SHP77 treated with DMSO at 0.1 percent for 48 hours (cell line): ENCODE measurements around the gene LTBP1.
"Not testable (repeated sequence)": the region's sequence is repeated elsewhere in the genome, so short reads cannot be mapped to it uniquely, and the experiment has no call there.

Experiments used
- DNase-seq: peaks from one replicate; lab custom pipeline; 2025; lab: John Stamatoyannopoulos, UW

Gene LTBP1

DNA sequence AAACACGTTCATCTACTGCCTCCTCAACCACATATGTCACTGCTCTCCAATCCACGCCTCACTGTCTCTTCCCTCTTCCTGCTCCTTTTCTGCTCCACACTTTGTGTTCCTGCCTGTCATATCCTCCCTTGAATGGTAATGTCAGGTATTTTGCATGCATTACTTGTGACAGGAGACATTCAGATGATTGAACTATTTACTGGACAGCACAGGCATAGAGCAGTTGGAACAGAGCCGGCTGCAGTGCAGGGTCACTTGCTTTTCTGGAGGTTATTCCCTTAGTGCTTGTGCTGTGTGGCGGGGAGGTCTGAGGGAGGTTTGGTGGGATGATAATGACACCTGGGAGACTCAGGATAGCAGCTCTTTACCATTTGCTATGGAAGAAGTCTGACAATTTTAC lies 93.8 kb downstream of the LTBP1 start:
- DNase-seq, result no peak

DNA sequence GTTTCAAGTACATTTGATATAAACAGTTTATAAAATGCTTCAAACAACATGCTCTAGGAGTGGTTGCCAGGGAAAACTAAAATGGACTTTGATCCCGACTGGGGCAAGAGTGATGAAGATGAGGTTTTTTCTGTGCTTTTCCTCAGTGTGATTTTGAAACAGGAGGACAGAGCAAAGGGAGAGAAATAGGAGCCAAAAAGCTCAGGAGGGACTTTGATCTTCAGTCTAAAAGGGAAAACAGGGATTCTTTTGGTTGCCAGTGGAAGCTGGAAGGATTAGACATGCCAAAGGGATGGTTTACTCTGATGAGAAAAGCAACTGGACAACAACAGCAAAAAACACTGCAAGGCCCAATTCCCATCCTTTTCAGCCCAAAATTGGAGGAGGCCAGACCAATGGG lies 95.5 kb downstream of the LTBP1 start:
- no peak for DNase-seq

GRCh38 chr2:33042819-33043218 lies 96.1 kb downstream of the LTBP1 start:
- no peak for DNase-seq

- no peak for DNase-seq
These were observed 101.2 kb downstream of the LTBP1 start for GRCh38 chr2:33047939-33048338.

DNA sequence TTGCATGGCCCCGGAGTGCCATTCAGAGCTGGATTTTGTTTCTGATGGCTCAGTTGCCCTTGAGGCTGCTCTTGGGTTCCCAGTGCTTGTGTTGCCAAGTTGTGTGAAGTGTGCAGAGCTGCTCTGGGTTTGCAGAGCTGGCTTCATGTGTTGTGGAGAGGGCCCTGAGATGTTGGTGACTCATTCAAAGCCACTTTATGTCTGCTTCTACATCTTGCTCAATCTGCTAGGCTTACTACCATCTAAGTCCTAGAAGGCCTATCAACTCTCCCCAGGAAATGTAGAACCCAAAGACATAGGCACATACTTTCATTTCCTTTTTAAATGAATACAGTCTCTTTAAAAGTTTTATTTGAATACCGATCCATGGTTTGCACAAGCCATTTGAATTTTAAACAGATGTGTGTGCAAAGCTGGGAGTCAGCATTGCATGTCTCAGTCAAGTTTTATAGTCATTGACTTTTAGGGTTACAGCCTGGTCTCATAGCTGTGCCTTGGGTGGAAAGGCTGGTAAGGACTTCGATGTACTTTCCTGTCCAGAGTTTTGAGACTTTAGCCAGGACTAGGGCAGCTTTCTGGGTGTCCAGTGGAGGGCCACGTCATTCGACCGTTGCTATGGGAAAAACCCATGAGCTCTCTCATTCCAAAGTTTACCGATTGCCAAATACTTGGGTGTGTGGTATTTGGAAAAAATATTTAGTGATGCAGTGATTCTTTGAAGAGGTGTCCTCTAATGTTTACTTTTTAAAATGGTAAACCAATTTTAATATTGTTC lies 105.0 kb downstream of the LTBP1 start:
- DNase-seq, result no peak

DNA sequence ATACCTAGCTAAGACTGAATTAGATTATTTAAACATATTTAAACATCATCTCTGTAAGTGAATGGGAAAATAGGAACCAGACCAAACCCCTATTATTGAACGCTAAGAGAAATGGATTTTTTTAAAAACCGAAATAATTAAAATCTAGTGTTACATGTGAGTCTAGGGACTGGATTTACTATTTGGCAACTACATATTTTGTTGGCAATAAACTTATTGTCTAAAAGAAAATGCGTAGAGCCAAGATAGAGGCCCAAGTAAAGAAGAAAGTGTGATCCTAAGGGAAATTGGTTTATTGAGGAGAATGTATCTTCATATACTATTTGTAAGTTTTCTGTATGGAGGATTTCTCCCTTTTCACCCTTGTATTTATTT lies 105.6 kb downstream of the LTBP1 start:
- DNase-seq, result no peak

DNA sequence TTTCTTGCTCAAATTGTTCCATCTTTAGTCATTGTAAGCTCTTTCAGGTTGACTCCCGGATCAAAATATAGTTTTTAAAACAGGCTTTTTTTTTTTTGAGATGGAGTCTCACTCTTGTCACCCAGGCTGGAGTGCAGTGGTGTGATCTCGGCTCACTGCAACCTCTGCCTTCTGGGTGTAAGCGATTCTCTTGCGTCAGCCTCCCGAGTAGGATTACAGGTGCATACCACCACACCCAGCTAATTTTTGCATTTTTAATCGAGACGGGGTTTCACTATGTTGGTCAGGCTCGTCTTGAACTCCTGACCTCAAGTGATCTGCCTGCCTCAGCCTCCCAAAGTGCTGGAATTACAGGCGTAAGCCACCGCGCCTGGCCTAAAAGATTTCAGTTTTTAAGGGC lies 106.0 kb downstream of the LTBP1 start:
- DNase-seq, result not testable (repeated sequence)

DNA sequence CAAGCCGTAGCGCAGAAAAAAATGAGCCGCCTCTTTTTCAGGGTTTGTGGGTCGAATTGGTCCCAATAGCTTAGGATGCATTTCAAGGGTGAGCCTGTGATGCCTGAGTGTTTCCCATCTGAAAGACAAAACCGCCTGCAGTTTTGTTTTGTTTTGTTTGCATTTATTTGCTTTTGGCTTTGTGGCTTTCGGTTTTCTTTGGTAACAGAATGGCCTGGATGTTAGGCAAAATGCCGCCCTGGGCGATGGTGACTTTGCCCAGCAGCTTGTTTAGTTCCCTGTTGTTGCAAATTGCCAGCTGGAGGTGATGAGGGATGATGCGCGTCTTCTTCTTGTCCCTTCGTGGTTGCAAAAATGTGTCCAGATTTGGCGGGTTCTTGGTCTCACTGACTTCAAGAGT lies 109.4 kb downstream of the LTBP1 start:
- DNase-seq, result no peak

GRCh38 chr2:33057307-33058028 lies 110.7 kb downstream of the LTBP1 start:
- DNase-seq, result not testable (repeated sequence)

- no peak for DNase-seq
These were observed 112.1 kb downstream of the LTBP1 start for GRCh38 chr2:33058716-33059470.

DNA sequence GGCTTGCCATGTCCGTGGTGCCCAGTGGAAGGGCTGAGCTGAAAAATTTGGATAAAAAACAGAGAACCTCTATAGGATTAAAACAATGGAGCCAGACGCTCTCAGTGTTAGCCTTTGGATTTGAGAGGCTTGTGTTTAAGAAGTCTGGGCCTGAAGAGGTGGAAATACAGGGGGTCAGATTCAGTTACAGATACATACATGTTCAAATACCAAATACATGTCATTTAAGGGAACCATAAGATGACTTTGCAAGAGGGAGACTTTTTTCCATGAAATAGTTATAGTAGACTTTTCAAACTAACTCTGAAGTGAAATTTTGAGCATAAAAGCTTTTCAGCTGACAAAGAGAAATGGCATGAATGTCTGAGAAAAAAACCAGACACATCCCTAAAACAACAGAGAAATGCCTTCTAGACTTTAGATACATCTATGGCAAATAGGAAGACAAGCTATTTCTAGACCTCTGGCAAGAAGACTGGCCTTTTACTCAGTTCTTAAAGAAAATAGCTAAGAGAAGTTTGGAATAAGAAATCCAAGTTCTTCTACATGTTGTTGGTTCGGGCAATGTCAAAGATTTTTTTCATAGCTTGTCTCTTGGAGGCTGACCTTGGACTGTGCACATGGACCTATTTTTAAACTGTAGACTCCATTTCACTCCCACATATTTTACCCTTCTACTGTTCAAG lies 112.9 kb downstream of the LTBP1 start:
- DNase-seq, result no peak

GRCh38 chr2:33060405-33060804 lies 113.7 kb downstream of the LTBP1 start:
- DNase-seq, result no peak

DNA sequence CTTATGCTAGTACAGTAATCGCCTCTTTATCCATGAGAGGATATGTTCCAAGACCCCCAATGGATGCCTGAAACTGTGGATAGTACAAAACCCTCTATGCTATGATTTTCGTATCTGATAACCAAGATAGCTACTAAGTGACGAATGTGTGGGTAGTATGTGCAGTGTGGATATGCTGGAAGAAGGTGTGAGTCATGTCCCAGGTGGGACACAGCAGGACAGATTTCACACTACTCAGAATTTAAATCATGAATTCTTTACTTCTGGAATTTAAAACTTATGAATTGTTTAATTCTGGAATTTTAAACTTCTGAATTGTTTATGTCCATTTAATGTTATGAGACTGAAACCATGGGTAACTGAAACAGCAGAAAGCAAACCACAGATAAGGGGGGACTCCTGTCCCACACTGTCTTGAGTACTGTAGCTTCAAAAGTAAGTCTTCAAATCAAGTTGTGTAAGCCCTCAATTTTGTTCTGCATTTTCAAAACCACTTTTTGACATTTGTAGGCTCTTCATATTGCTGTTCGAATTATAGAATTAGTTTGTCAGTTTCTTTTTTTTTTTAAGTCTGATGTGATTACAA lies 116.0 kb downstream of the LTBP1 start:
- no peak for DNase-seq

- DNase-seq, result no peak
These were observed 117.6 kb downstream of the LTBP1 start for GRCh38 chr2:33064349-33064801.

GRCh38 chr2:33067598-33067997 lies 120.8 kb downstream of the LTBP1 start:
- no peak for DNase-seq

DNA sequence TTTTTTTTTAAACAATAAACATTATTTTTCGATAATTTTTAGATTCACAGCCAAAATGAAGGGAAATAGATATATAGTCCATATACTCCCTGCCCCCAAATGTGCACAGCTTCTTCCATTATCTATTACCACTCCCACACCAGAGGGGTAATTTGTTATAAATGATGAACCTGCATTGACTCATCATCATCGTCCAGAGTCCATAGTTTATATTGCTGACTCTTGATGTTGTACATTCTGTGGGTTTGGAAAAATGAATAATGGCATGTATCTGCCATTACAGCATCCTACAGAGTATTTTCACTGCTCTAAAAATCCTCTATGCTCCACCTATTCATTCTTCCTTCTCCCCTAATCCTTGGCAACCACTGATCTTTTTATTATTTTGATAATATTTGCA lies 121.5 kb downstream of the LTBP1 start:
- no peak for DNase-seq

DNA sequence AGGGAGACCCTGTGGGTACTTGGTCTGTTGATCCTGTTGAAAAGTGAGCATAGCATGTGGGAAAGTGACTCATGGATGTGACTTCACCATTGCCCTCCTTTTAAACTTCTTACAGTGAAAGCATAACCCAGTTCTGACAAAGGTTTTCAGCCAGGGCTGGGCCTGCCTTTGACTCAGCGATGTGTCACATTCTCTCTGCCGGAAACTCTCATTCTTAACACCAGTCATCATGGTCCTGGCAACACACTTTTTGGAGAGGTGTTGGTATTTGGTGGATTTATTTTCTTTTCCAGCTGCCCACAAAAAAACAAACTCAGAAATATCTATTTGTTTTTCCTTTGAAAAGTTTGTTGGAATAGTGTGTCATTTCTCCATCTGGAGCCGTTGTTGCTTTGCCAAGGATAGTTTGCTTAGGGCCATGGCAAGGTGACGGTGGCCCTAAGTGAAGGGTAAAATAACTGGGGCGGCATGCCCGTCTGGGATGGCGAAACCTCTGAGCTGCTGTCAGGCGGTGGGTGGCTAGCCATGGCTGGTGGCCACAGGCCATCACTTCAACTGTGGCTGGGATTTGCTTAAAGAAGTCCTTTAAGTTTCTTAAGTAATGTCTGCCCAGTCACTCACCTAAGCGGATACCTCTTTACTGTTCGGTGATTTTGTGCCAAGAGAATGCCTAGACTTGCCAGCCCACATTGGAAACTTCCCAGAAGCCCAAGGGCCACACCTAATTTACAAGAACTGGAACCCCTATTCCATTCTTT lies 123.3 kb downstream of the LTBP1 start:
- no peak for DNase-seq

- DNase-seq, result no peak
These were observed 124.8 kb downstream of the LTBP1 start for GRCh38 chr2:33071591-33071990.

- DNase-seq, result no peak
These were observed 125.9 kb downstream of the LTBP1 start for GRCh38 chr2:33072614-33073013.

DNA sequence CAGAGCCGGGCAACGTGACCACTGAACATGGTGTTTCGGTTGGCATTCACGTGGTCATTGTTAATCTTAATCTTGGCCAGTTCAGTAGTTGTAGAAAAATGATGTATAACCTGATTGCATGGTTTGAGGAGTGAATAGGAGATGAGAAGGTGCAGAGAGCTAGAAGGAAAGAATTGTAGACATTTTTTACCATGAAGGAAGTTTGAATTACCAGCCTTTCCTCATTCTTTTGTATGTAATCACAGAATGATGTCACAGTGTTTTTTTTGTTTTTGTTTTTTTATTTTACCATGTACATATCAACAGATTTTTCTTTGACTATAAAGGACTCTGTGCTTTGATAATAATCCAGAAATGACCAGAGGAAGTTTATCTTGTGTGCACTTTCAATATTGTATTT lies 126.3 kb downstream of the LTBP1 start:
- no peak for DNase-seq

GRCh38 chr2:33074197-33074596 lies 127.4 kb downstream of the LTBP1 start:
- DNase-seq, result no peak
